ENCODE measurements around the gene FXYD6. TPM values are rescaled to one million over a fixed set of nuclear protein-coding genes. Genes with fewer than 3 reads are reported as not detected.
"Not testable (repeated sequence)": the region's sequence is repeated elsewhere in the genome, so short reads cannot be mapped to it uniquely, and the experiment has no call there.

FXYD6 gene
- total RNA-seq, 4 donors from 2014 or later, result 4.8 to 15.9 (median 9.5) TPM

- 81% methylated on average over 11 of the region's 11 CpGs for WGBS
- DNase-seq (ENCODE audit: low spot score in 2 of 2), result no peak
- Histone ChIP-seq H3K36me3 (no peaks in the 10 kb centered on the region), H3K4me3 (no peak overlapping the region), H3K27ac (no peak overlapping the region), H3K27me3 (peaks cover 7% of the 10 kb centered on the region), H3K9me3 (no peaks in the 10 kb centered on the region), H3K4me1 (peaks cover 17% of the 10 kb centered on the region)
- TF ChIP-seq CTCF (IDR thresholded peaks at IDR 0.05), result no peak
- no peak for TF ChIP-seq POLR2A (IDR thresholded peaks at IDR 0.05)
- TF ChIP-seq POLR2AphosphoS5 (IDR thresholded peaks at IDR 0.05), result no peak
- no peak for TF ChIP-seq EP300 (IDR thresholded peaks at IDR 0.05)
Measured at GRCh38 chr11:117868088-117868487, 8.4 kb downstream of the FXYD6 start.

- H3K27ac ChIP-seq, result no peak overlapping the region
- no peaks in the 10 kb centered on the region for H3K9me3 ChIP-seq
- peaks cover 17% of the 10 kb centered on the region for H3K4me1 ChIP-seq
- DNase-seq (ENCODE audit: low spot score in 2 of 2), result no peak
- no peaks in the 10 kb centered on the region for H3K36me3 ChIP-seq
- H3K4me3 ChIP-seq, result no peak overlapping the region
- TF ChIP-seq POLR2AphosphoS5 (IDR thresholded peaks at IDR 0.05) (no peak), CTCF (IDR thresholded peaks at IDR 0.05) (no peak), POLR2A (IDR thresholded peaks at IDR 0.05) (no peak), EP300 (IDR thresholded peaks at IDR 0.05) (no peak)
- 76% methylated on average over 5 of the region's 5 CpGs for WGBS
- H3K27me3 ChIP-seq, result no peaks in the 10 kb centered on the region
Measured at GRCh38 chr11:117866526-117866925, 9.9 kb downstream of the FXYD6 start.

- not testable (repeated sequence) for H3K36me3 ChIP-seq; H3K27me3 ChIP-seq; DNase-seq (ENCODE audit: low spot score in 2 of 2); H3K4me3 ChIP-seq; H3K9me3 ChIP-seq; H3K27ac ChIP-seq
- H3K4me1 ChIP-seq, result peaks cover 22% of the 10 kb centered on the region
- 98% methylated on average over 13 of the region's 13 CpGs for WGBS
Measured at GRCh38 chr11:117865546-117865945, 10.9 kb downstream of the FXYD6 start.

GRCh38 chr11:117863383-117863782, 13.1 kb downstream of the FXYD6 start:
- 89% methylated on average over 1 of the region's 1 CpG for WGBS
- Histone ChIP-seq H3K9me3 (no peaks in the 10 kb centered on the region), H3K4me1 (peaks cover 10% of the 10 kb centered on the region), H3K36me3 (no peaks in the 10 kb centered on the region), H3K27ac (no peak overlapping the region), H3K4me3 (no peak overlapping the region), H3K27me3 (no peaks in the 10 kb centered on the region)
- TF ChIP-seq EP300 (IDR thresholded peaks at IDR 0.05) (no peak), CTCF (IDR thresholded peaks at IDR 0.05) (no peak), POLR2AphosphoS5 (IDR thresholded peaks at IDR 0.05) (no peak), POLR2A (IDR thresholded peaks at IDR 0.05) (no peak)
- DNase-seq (ENCODE audit: low spot score in 2 of 2), result no peak

- H3K4me3 ChIP-seq, result no peak overlapping the region
- no peak overlapping the region for H3K27ac ChIP-seq
- no peak for DNase-seq (ENCODE audit: low spot score in 2 of 2)
- no peak for TF ChIP-seq POLR2AphosphoS5 (IDR thresholded peaks at IDR 0.05)
- TF ChIP-seq POLR2A (IDR thresholded peaks at IDR 0.05), result no peak
- peaks cover 10% of the 10 kb centered on the region for H3K4me1 ChIP-seq
- WGBS, result no CpG with 5 or more reads among the region's 1 CpG
- H3K27me3 ChIP-seq, result no peaks in the 10 kb centered on the region
- no peaks in the 10 kb centered on the region for H3K9me3 ChIP-seq
- no peaks in the 10 kb centered on the region for H3K36me3 ChIP-seq
Measured at GRCh38 chr11:117862753-117863152, 13.7 kb downstream of the FXYD6 start.

- no peak overlapping the region for H3K4me3 ChIP-seq
- WGBS, result 72% methylated on average over 8 of the region's 12 CpGs
- H3K36me3 ChIP-seq, result no peaks in the 10 kb centered on the region
- no peaks in the 10 kb centered on the region for H3K27me3 ChIP-seq
- H3K4me1 ChIP-seq, result peaks cover 10% of the 10 kb centered on the region
- no peaks in the 10 kb centered on the region for H3K9me3 ChIP-seq
- TF ChIP-seq CTCF (IDR thresholded peaks at IDR 0.05) (no peak), POLR2AphosphoS5 (IDR thresholded peaks at IDR 0.05) (no peak), EP300 (IDR thresholded peaks at IDR 0.05) (no peak), POLR2A (IDR thresholded peaks at IDR 0.05) (no peak)
- H3K27ac ChIP-seq, result no peak overlapping the region
- DNase-seq (ENCODE audit: low spot score in 2 of 2), result no peak
Measured at GRCh38 chr11:117862019-117862725, 14.3 kb downstream of the FXYD6 start.
